GM12875 (cell line): ENCODE measurements around the gene FLOT1.
A peak's percentile ranks its signal among the peaks of the same experiment; 100 is the strongest.

ENCODE experiments used
- H3K4me3 ChIP-seq: one replicate; pipeline ENCODE4 v1.5.1; 2011; ENCODE audit warnings: low read depth, low read length, control low read depth
- CTCF ChIP-seq: IDR thresholded peaks from 2 replicates; pipeline ENCODE4 v1.5.1; 2011; ENCODE audit warnings: low read depth, mild to moderate bottlenecking, control low read depth, inconsistent platforms, low read length, moderate library complexity, borderline replicate concordance; ENCODE audit not compliant: insufficient read depth

The FLOT1 gene

GRCh38 chr6:30688569-30688968 is 53.9 kb downstream of the FLOT1 start:
- 0 out of 2 replicates have a peak, but pooled peaks have one; percentile 5 for TF ChIP-seq CTCF
- H3K4me3 ChIP-seq: peak overlapping the region; percentile 76

- TF ChIP-seq CTCF: no peak
- H3K4me3 ChIP-seq: peak overlapping the region; percentile 76
These were observed 54.6 kb downstream of the FLOT1 start for GRCh38 chr6:30687659-30688431.

- TF ChIP-seq CTCF: no peak
These were observed 55.4 kb downstream of the FLOT1 start for GRCh38 chr6:30686908-30687658.

GRCh38 chr6:30686009-30686907 is 56.2 kb downstream of the FLOT1 start, which contains the start of gene PPP1R18:
TSS of gene PPP1R18 (minus strand) at chr6:30686645. CDS start at chr6:30686018, 627 bp downstream.
- TF ChIP-seq CTCF: no peak
- peak within 1 kb of the TSS; percentile 76 for H3K4me3 ChIP-seq

More at GRCh38 chr6:30686908-30687658, 55.4 kb downstream of the FLOT1 start:
- peak overlapping the region; percentile 76 for H3K4me3 ChIP-seq

GRCh38 chr6:30685157-30686008 is 57.1 kb downstream of the FLOT1 start:
- peak; percentile 46; the same call in 1 of the 2 replicates for TF ChIP-seq CTCF
- H3K4me3 ChIP-seq: peak overlapping the region; percentile 76
